GM18508 (cell line): ENCODE data around the gene DYRK1A.
"Not testable (repeated sequence)": the region's sequence is repeated elsewhere in the genome, so short reads cannot be mapped to it uniquely, and the experiment has no call there.

Experiments used
- ATAC-seq: cut with Tn5 transposase; IDR thresholded peaks from one replicate; pipeline ENCODE4 v1.9.1; 2021; ENCODE audit warnings: moderate number of reproducible peaks; ENCODE audit not compliant: insufficient read depth, unreplicated experiment

Gene DYRK1A

DNA sequence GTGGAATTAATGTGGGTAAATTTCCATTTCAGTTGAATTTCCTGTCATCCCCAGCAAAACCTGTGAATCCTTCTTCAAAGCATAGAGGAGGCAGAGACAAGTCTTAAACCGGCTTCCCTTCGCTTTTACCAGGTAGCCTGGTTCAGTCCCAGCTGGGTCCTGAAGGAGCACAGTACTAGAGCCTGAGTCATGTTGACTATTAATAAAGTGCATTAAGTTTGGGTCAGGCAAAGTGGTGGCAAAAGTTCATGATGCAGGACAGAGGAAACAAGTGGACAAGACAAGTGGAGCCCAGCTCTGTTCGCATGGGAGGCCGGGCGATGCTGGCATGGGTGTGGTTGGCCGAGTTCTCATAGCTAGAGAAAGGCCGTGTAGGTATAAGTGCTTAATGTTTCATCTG lies 150.4 kb downstream of the DYRK1A start:
- no peak for ATAC-seq

DNA sequence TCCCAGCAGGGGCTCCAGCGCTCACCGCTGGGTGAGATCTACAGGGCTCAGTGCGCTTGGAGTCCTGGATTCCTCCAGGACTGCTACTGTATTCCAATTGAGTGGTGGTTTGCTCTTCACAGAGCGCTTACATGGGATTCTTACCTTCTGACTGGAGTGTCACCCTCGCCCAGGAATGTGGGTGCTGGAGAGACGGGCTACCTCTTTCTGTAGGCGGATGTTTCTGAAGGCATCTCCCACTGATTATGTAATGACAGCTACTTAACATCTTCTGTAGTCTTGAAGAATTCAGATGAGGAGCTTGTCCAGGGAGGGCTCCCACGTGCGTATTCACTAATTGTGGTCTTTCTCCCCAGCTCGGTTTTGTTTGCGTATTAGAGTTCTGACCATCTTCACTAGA lies 154.2 kb downstream of the DYRK1A start:
- ATAC-seq: no peak

DNA sequence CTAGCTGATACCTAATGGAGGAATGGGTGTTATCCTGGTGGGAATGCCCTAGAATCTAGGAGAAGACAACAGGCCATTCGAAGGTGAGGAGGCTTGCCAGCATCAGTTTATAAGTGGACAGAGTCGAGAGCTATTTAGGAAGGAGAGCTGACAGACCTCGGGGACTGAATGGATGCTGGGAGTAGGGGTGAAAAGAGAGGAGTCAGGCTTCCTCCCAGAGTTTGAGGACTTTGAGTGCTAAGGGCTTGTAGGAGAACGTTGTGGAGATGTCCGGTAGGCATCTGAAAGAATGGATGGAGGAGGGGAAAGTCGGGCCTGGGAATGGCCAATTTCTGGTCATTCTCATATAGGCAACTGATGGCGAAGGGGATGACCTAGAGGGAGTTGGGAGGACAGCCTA lies 155.1 kb downstream of the DYRK1A start:
- ATAC-seq: no peak

DNA sequence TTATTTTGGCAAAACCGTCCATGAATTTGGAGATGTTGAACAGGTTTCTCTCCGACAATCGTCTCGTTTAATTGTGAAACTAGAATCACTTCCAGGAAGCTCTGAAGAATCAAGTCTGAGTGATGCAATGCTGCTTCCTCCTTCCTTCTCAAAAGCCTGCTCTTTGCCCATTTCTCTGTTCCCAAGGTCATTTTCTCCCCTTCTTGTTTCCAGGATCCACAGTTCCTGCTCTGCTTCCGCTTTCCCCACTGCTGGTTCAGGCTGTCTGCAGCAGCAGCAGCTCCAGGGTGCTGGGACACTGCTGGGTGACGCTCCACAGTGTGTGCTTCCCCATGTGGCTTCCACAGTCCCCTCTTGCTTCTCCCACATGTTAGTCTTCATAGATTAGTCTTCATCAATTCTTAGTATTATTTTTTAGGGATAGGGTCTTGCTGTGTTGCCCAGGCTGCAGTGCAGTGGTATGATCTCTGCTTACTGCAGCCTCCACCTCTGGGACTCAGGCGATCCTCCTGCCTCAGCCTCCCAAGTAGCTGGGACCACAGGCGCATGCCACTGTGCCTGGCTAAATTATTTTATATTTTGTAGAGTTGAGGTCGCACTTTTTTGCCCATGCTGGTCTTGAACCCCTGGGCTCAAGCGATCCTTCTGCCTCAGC lies 156.2 kb downstream of the DYRK1A start:
- no peak for ATAC-seq

DNA sequence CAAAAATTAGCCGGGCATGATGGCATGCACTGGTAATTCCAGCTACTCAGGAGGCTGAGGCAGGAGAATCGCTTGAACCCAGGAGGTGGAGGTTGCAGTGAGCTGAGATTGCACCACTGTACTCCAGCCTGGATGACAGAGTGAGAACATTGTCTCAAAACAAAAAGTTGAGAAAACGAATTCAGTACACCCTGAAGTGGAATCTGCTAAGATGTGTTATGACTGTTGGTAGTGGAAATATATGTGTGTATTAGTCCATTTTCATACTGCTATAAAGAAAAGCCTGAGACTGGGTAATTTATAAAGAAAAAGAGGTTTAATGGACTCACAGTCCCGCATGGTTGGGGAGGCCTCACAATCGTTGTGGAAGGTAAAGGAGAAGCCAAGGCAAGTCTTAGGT lies 158.4 kb downstream of the DYRK1A start:
- ATAC-seq: not testable (repeated sequence)

DNA sequence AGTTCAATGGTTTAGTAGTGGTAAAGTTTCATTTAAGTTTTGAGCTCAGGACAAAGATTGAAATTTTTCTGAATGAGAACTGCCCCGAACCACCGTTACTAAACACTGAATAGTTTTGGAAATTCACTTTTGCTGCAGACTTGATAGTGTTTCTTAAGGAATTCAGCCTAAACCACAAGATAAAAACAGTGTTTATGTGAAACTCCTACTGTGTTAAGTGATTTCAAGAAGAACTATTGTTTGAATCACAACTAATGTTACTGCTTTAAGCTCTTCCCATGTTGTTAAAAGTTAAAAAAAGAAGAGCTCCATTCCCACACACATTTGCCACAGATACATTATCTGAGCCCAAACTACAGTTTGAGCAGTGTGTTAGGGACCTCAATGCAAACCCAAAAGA lies 159.2 kb downstream of the DYRK1A start:
- ATAC-seq: no peak

DNA sequence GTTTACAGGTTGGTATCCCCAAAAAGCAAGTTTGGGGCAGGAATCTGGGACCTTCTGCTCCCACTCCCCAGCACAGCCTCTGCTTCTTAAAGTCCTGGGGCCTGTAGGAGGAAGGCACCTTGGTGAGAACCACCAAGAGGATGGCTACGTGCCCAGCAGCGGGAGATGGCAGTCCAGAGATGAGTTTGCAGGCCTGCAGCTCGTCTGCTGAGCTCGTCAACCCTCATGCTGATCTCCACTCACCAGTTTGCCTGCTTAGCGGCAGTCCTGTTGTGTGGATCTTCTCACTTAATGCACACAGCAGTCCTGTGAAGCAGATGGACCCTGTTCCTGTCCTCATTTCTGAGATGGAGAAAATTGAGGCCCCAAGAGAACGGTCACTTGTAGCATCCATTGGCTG lies 160.5 kb downstream of the DYRK1A start:
- ATAC-seq: no peak

DNA sequence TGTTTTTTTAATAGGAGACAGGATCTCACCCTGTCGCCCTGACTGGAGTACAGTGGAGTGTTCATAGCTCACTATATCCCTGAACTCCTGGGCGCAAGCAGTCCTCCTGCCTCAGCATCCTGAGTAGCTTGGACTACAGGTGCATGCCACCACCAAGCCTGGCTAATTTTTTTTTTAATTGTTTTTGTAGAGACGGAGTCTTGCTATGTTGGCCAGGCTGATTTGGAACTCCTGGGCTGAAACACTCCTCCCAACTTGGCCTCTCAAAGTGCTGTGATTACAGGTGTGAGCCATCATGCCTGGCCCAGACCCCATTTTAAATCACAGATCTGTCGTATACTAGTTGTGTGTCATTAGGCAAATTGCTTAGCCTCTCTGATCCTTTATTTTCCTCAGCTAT lies 161.1 kb downstream of the DYRK1A start:
- no peak for ATAC-seq

DNA sequence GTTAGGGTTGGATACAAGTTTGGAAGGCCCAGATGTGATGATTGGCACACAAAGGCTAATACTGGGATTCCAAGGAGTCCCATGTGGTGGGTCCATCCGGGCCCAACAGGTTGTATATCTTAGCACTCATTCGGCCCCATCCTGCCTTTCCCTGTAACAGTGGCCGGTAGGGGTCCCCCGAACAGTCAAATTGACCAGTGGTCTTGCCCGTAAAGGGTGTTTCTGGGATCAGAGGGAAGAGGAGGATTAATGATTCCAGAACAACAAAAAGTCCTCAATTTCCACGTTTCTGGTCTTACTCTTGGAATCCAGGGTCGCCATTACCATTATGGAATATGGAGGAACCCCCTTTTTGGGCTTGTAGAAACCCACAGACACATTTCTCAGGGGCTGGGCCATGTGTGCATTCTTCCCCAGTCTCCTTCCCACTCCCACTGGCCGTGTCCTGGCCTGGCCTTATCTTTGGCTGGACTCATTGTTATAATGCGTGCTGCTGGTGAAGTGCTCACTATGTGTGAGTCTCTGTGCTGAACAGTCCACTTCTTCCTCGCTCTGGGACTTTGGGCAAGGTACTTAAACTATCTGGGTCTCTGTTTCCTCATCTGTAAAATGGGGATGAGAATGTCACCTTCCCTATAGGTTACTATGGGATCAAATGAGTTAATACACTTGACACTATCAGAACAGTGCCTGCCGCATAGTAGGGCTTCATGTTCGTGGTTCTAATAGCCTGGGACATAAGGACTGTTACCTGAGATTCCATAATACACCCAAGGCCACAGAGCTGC lies 161.8 kb downstream of the DYRK1A start:
- ATAC-seq: no peak

DNA sequence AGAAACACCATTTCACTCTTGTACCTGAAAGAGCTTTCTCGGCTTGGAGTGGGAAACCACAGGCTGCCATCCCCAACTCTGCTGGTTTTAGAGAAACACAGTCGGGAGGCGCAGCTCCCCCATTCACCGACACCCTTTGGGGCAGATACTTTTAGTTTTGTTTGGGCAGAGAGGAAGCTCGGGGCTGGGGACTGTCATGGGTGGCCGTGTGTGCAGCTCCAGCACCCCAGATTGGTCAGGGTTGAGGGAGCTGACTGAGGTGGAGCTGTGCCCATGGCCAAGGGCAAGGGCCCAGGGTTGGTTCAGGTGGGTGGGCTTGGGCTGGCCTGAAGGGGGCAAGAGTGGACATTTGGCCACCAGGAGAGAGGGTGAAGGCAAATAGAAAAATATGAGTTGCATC lies 163.1 kb downstream of the DYRK1A start:
- no peak for ATAC-seq

DNA sequence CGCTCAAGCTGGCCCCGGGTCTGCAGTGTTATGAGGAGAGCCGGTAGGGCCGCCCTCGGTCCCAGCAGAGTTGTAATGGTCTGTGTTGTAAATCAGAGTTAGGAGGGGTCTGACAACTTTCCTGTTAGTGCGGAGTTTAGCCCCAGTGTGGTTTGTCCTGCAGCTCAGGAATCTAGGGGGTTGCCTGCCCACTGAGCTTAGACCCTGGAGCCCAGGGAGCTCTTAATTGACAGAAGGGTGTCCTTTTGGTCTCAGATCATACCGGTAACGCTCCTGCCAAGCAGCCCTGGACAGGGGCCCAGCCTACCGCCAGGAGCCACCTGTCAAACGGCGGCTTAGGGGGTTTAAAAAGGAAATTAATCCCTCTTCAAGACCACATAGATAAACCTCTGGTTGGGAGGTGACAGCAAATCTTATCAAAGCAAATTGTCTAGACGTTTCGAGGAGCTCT lies 164.4 kb downstream of the DYRK1A start:
- ATAC-seq: no peak

DNA sequence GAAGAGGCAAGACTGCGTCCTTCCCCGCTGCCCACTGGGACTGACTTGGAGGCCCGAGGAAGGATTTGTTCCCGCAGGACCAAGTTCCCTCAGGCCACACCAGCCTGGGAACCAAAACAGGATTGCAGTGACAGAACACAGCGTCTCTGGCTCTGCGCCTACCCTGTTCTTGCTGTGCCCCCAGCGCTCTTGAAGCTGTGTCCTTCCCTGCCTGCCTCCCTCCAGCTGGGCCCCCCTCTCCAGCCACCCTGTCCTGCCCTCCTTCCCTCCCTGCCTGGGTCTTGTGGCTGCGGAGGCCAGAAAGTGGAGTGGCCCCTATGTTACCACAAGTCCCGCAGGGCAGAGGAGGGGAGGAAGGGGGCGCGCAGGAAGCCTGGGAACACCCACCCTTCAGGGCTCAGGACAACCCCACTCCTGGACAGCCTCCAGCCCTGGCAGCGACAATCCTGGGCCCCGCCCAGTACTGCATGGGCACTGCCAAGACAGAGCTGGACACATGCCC lies 164.9 kb downstream of the DYRK1A start:
- no peak for ATAC-seq

DNA sequence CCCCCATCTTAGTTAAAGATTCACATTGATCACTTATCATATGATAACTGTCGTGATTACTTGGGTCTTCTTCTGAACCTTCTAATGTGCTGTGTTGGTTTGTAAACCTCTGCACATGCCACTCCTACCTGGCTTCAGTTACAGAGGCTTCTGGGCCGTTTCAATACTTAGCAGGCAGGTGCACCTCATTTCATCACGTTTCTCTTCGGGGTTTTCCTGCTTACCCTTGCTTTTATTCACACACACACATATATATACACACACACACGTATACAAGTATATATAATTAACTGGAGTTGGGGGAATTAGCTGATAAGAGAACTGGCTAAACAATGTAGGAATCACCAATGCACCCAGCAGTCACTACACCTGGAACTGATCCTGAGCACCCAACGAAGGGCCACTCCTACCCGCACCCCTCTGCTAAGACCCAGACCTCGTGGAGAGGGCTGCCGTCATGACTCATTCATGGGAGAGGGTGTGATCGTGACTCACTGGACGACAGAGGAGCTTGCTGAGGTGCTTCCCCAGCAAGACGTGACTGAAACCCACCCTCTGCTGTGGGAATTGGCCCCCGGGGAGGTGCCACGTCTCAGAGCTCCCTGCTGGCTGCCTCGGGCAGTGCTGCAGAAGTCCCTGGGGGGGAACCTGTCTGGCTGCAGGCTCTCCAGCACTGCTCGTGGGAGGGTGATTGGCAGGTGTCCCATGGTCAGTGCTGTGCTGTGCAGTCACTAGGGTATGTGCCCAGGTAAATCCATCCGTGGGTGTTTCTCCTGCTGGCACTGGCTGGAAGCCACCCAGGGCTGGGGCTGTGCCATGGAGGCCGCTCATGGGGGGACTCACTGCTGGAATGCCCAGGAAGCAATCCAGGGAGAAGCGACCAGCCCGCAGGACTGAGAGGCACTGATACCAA lies 166.6 kb downstream of the DYRK1A start:
- ATAC-seq: no peak

DNA sequence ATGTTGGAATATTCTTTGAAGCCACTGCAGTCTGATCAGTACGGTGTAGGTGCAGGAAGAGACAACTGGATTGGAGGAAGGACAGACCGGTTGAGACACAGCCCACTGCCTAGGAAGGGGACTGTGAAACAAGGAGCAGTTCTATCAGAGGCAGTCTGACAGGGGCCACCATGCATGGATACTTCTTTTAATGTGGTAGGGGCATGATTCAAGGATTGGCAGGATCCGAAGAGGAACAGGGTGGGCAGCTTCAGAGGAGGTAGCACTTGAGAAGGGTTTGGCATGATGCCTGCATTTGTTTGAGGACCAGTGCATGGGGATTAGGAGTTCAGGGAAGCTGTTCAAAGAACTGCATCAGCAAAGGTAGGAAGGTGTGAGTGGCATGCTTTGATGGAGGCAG lies 167.9 kb downstream of the DYRK1A start:
- ATAC-seq: no peak

DNA sequence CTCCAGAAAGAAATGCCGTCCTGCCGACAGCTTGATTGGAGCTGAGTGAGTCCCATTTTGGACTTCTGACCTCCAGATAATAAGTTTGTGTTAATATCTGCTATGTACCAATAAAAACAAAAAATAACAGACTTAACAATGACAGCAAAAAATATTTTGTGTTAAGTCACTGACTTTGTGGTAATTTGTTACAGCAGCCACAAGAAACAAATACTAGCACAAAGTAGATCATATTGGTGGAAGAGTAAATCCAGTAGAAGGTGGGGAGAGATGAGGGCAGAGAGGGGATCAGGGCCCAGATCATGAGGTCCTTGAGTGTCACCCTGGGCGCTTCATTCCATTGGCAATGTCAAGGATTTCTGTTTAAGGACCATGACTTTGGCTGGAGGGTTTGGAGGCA lies 168.6 kb downstream of the DYRK1A start:
- ATAC-seq: no peak

DNA sequence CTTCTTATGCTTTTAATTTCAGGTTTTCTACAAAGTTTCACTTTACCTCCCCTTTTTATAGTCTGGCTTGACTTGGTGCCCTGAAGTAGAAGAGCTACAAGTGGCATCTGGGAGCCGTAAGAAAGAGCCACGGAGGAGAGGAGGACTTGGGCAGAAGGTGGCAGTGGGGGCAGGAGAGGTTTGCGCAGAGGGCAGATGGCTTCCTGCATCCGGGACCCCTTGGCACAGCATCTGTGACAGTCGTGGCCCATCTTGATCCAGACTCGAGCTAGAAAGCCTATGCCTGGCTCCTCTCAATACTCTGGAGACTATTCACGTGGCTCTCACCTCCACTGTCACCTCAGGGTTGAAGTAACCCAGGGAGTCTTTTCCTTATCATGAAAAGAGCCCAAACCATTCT lies 169.1 kb downstream of the DYRK1A start:
- no peak for ATAC-seq

DNA sequence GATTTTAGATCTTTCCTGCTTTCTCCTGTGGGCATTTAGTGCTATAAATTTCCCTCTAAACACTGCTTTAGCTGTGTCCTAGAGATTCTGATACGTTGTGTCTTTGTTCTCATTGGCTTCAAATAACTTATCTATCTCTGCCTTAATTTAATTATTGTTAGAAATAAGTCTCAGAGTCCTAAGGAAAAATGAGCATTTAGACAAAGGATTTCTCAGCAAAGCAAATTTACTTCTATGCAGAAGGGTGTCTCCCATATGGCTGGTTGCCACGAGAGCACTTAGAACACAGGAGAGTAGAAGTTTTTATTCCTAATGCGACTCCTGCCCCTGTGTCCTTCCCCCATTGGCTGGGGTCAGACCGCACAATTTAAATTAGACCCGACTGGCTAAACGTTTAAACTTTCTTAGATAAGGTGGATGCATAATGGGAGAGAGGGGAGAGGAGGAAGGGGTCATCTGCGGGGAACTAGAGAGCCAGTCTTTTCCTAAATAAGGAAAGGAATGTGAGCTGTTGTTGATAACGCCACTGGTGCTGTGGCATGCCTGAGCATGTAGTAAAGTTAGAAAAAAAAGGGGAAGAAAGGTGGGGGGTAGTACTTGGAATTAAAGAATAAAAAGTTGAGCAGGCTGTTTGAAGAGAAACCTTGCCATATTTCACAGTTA lies 170.2 kb downstream of the DYRK1A start:
- no peak for ATAC-seq

DNA sequence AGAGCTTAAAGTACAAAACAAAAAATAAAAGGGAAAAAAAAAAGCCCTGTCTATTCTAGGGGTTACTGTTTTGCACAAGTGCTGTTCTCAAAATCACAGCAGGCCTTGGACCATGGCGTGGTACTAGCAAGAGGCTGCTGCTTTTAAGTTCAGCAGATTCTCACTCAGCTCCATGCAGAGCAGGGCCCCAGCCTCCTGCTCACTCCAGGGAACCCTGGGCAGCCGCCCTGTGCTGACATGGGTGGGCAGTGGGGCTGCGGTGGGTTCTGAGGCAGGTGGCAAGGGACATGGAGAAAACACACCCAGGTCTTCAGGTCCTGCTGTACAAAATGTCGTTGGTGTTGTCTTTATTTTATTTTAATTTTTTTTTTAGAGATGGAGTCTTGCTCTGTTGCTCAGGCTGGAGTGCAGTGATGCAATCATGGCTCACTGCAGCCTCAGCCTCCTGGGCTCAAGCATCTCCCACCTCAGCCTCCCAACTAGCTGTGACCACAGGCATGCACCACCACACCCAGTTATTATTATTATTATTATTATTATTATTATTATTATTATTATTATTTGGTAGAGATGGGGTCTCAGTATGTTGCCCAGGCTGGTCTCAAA lies 170.9 kb downstream of the DYRK1A start:
- no peak for ATAC-seq

DNA sequence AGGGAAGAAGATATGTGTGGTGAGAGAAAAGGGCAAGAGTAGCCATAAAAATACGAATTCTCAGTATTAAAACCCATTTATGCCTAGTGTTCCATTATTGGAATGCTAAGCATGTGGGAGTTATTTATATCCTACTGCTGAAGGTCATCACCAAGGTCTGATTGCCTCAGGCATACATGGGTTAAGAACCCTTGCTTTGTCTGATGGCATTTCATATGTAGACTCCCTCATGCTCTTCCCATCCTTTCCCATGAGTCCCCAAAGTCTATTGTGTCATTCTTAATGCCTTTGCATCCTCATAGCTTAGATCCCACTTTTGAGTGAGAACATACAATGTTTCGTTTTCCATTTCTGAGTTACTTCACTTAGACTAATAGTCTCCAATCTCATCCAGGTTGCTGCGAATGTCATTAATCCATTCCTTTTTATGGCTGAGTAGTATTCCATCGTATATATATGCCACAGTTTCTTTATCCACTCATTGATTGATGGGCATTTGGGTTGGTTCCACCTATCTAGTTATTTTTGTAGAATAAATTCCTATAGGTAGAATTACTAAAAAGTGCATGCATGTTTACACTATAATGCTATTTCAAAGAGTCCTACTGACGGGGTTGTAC lies 172.5 kb downstream of the DYRK1A start:
- no peak for ATAC-seq
